PC-3 (cell line): ENCODE data around the gene KIF21A. TPM values are rescaled to one million over a fixed set of nuclear protein-coding genes. Genes with fewer than 3 reads are reported as not detected.

Source experiments
- ATAC-seq: fragments of 200-7000 bp; cut with Tn5 transposase; 2 replicates; pipeline ENCODE4 v1.9.1; 2020; ENCODE audit warnings: mild to moderate bottlenecking, moderate library complexity
- BruUV-seq: library from RNA; stranded (reverse); fragments of 400-500 nt; replicated peaks from 2 replicates; lab custom pipeline; 2021; lab: Mats Ljungman, UMichigan
- CTCF ChIA-PET: fragments of 300-600 bp; sonication (Branson Sonifier 250); formaldehyde crosslinking; loops from one replicate; lab custom pipeline; 2022; ENCODE audit warnings: antibody characterized with exemption; lab: Charles Lee
- POLR2A ChIA-PET: fragments of 300-600 bp; sonication (Branson Sonifier 250); formaldehyde crosslinking; loops from one replicate; lab custom pipeline; 2022; ENCODE audit warnings: antibody characterized with exemption; ENCODE audit not compliant: unreplicated experiment; lab: Charles Lee
- DNase-seq: peaks from one replicate; pipeline ENCODE4 v3.0.0-alpha.2; 2015
- H2AFZ ChIP-seq: fragments of 300-600 bp; sonication (generic); 2 replicates; pipeline ENCODE4 v1.6.0; 2016; ENCODE audit warnings: antibody characterized with exemption, low read length
- H3F3A ChIP-seq: fragments of 300-600 bp; sonication (generic); one replicate; pipeline ENCODE4 v1.6.0; 2017; ENCODE audit warnings: antibody characterized with exemption, low read length, control low read depth, mild to moderate bottlenecking; ENCODE audit not compliant: unreplicated experiment
- H3K27ac ChIP-seq: fragments of 300-600 bp; sonication (generic); 2 replicates; pipeline ENCODE4 v1.5.1; 2016; ENCODE audit warnings: mild to moderate bottlenecking, low read length
- H3K27me3 ChIP-seq: fragments of 300-600 bp; sonication (generic); 2 replicates; pipeline ENCODE4 v1.6.1; 2016; ENCODE audit warnings: low read length, mixed read lengths
- H3K36me3 ChIP-seq: fragments of 300-600 bp; sonication (generic); 2 replicates; pipeline ENCODE4 v1.6.1; 2016; ENCODE audit warnings: low read depth, mixed run types, low read length, mixed read lengths
- H3K4me1 ChIP-seq: fragments of 300-600 bp; sonication (generic); 2 replicates; pipeline ENCODE4 v1.5.1; 2016; ENCODE audit warnings: low read length; ENCODE audit not compliant: insufficient read depth
- H3K4me2 ChIP-seq: fragments of 300-600 bp; sonication (generic); 2 replicates; pipeline ENCODE4 v1.6.0; 2016; ENCODE audit warnings: low read length
- H3K4me3 ChIP-seq: fragments of 300-600 bp; sonication (generic); 2 replicates; pipeline ENCODE4 v1.5.1; 2016; ENCODE audit warnings: mild to moderate bottlenecking, low read length, mixed read lengths
- H3K79me2 ChIP-seq: fragments of 300-600 bp; sonication (generic); 2 replicates; pipeline ENCODE4 v1.6.1; 2017; ENCODE audit warnings: low read length, mixed read lengths
- H3K9ac ChIP-seq: fragments of 300-600 bp; sonication (generic); 2 replicates; pipeline ENCODE4 v1.6.0; 2016; ENCODE audit warnings: mild to moderate bottlenecking, low read length
- H3K9me2 ChIP-seq: fragments of 300-600 bp; sonication (generic); replicated peaks from 2 replicates; pipeline ENCODE4 v1.6.1; 2016; ENCODE audit warnings: mixed run types, low read length, mixed read lengths
- H3K9me3 ChIP-seq: fragments of 300-600 bp; sonication (generic); 2 replicates; pipeline ENCODE4 v1.6.1; 2016; ENCODE audit warnings: low read length, mixed read lengths
- H4K20me1 ChIP-seq: fragments of 300-600 bp; sonication (generic); 2 replicates; pipeline ENCODE4 v1.6.1; 2016; ENCODE audit warnings: low read length, mixed read lengths
- EZH2 ChIP-seq: fragments of 300-600 bp; sonication (generic); IDR thresholded peaks from one replicate; pipeline ENCODE4 v1.6.1; 2017; ENCODE audit warnings: antibody characterized with exemption, mild to moderate bottlenecking, low read length; ENCODE audit not compliant: unreplicated experiment
- EZH2phosphoT487 ChIP-seq: fragments of 300-600 bp; sonication (generic); IDR thresholded peaks from 2 replicates; pipeline ENCODE4 v1.6.1; 2018; ENCODE audit warnings: mild to moderate bottlenecking, antibody characterized with exemption, low read length, borderline replicate concordance
- intact Hi-C: fragments of 100-400 bp; cut with micrococcal nuclease; formaldehyde crosslinking; loops from 2 replicates; pipeline ENCODE4 v1.9.0; 2023
- total RNA-seq: library from RNA; depleted of rRNA; stranded (reverse); fragments of >200 nt; gene quantifications from 2 replicates; pipeline ENCODE4 v1.2.3, GENCODE V29; 2014
- TF ChIP-seq, protein P1 (sequence below): fragments of 300-600 bp; sonication (generic); conservative IDR thresholded peaks from 2 replicates; pipeline ENCODE4 v1.5.1; 2017; ENCODE audit warnings: antibody characterized with exemption, low read depth, mild to moderate bottlenecking, low read length

The KIF21A gene
- total RNA-seq, 1 experiment from 2014 or later = 25.1 TPM

DNA sequence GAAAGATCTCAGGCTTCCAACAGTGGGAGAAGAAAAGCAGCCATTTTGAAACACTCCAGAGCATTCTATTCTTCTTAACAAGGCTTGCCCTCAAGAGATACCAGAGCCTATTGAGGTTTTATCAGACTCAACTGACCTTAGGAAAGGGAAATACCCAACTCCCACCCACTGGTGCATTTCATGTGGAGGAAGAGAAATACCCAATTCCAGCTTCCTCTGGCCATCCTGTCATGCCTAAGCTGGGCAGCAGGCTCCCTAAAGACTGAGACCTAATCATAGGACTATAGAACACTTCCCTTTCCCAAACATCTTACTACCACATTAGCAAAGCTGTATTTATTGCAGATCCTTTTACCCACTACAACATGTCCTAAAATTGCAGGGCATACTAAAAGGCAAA lies 164.5 kb downstream of the KIF21A start:
- no peak overlapping the region for H2AFZ ChIP-seq
- no peak overlapping the region for H3K9ac ChIP-seq
- no peak overlapping the region for H3K4me2 ChIP-seq
- H3K4me1 ChIP-seq = no peaks in the 10 kb centered on the region
- ATAC-seq (no peak), DNase-seq (no peak)
- H3K36me3 ChIP-seq = no peaks in the 10 kb centered on the region
- no peaks in the 10 kb centered on the region for H3K9me2 ChIP-seq
- no peaks in the 10 kb centered on the region for H3K79me2 ChIP-seq
- no peaks in the 10 kb centered on the region for H3K9me3 ChIP-seq
- H3K4me3 ChIP-seq = no peak overlapping the region
- ChIA-PET CTCF (no interaction called here), POLR2A (no interaction called here)
- no peaks in the 10 kb centered on the region for H4K20me1 ChIP-seq
- no peaks in the 10 kb centered on the region for H3F3A ChIP-seq
- H3K27me3 ChIP-seq = no peaks in the 10 kb centered on the region
- BruUV-seq = no TSS peak
- intact Hi-C loops = loop anchor here (5.0 to 10.0 kb wide), 2 partner anchors 614 to 951 kb away; no protein-coding TSS in a partner anchor
- TF ChIP-seq EZH2phosphoT487 (no peak), EZH2 (no peak)
- TF ChIP-seq, protein P1, sequence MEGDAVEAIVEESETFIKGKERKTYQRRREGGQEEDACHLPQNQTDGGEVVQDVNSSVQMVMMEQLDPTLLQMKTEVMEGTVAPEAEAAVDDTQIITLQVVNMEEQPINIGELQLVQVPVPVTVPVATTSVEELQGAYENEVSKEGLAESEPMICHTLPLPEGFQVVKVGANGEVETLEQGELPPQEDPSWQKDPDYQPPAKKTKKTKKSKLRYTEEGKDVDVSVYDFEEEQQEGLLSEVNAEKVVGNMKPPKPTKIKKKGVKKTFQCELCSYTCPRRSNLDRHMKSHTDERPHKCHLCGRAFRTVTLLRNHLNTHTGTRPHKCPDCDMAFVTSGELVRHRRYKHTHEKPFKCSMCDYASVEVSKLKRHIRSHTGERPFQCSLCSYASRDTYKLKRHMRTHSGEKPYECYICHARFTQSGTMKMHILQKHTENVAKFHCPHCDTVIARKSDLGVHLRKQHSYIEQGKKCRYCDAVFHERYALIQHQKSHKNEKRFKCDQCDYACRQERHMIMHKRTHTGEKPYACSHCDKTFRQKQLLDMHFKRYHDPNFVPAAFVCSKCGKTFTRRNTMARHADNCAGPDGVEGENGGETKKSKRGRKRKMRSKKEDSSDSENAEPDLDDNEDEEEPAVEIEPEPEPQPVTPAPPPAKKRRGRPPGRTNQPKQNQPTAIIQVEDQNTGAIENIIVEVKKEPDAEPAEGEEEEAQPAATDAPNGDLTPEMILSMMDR = no peak
- no peak overlapping the region for H3K27ac ChIP-seq

DNA sequence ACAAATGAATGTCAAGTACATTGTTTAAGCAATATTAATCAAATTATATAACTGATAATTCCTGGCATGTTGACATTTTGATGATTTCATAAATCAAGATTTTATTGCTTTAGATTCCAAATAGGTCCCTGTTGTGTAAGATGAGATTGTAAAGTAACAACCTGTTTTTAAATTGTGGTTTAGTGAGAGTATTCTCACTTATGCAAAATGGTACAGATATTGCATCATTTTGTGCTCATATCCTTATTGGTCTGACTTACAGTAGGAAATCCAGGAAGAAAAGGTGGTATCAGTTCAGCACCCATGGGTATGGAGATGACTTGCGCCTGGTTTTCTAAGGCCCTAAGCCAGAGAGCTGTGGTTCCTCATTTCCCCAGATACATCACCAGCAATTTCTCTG lies 165.5 kb downstream of the KIF21A start:
- H3F3A ChIP-seq = no peaks in the 10 kb centered on the region
- H3K9ac ChIP-seq = no peak overlapping the region
- H3K36me3 ChIP-seq = no peaks in the 10 kb centered on the region
- POLR2A ChIA-PET = no interaction called here
- TF ChIP-seq, protein P1 = no peak
- TF ChIP-seq EZH2phosphoT487 (no peak), EZH2 (no peak)
- H3K9me3 ChIP-seq = no peaks in the 10 kb centered on the region
- H3K79me2 ChIP-seq = no peaks in the 10 kb centered on the region
- no peaks in the 10 kb centered on the region for H3K27me3 ChIP-seq
- intact Hi-C loops = loop anchor here (5.0 to 10.0 kb wide), 2 partner anchors 613 to 950 kb away; no protein-coding TSS in a partner anchor
- H3K9me2 ChIP-seq = no peaks in the 10 kb centered on the region
- no TSS peak for BruUV-seq
- CTCF ChIA-PET = no interaction called here
- no peak overlapping the region for H3K4me3 ChIP-seq
- no peak overlapping the region for H3K4me2 ChIP-seq
- H4K20me1 ChIP-seq = no peaks in the 10 kb centered on the region
- no peaks in the 10 kb centered on the region for H3K4me1 ChIP-seq
- H3K27ac ChIP-seq = no peak overlapping the region
- DNase-seq (no peak), ATAC-seq (no peak)
- H2AFZ ChIP-seq = no peak overlapping the region

DNA sequence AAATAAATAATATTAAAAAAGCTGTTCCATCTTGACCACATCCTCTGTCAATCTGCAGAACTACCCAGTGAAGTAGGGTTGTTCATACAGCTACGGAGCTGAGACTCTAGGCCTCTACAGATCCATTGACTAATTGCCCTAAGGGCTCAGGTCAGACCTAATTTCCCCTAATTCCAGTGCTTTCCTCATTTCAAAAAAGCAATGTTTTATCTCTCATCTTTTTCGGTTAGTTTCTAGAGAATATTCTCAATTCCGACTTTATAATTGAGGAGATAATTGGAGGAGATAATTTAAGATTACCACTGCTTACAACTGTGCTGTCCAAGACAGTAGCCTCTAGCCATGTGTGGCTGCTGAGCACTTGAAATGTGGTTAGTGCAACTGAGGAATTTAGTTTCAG lies 167.1 kb downstream of the KIF21A start:
- Histone ChIP-seq H2AFZ (no peak overlapping the region), H3K79me2 (no peaks in the 10 kb centered on the region), H4K20me1 (no peaks in the 10 kb centered on the region), H3K4me1 (no peaks in the 10 kb centered on the region), H3K9ac (no peak overlapping the region), H3K4me2 (no peak overlapping the region), H3K27ac (no peak overlapping the region), H3K9me3 (no peaks in the 10 kb centered on the region), H3K27me3 (no peaks in the 10 kb centered on the region), H3K4me3 (no peak overlapping the region), H3K9me2 (no peaks in the 10 kb centered on the region), H3K36me3 (no peaks in the 10 kb centered on the region), H3F3A (no peaks in the 10 kb centered on the region)
- TF ChIP-seq, protein P1 = no peak
- TF ChIP-seq EZH2 (no peak), EZH2phosphoT487 (no peak)
- no peak for ATAC-seq
- no TSS peak for BruUV-seq
- POLR2A ChIA-PET = no interaction called here
- CTCF ChIA-PET = no interaction called here
- intact Hi-C loops = loop anchor here (5.0 to 10.0 kb wide), 2 partner anchors 611 to 949 kb away; no protein-coding TSS in a partner anchor
- DNase-seq = no peak
